HG03060 (cell line): ENCODE data around the gene TNRC6A.

Experiments
- ATAC-seq: cut with Tn5 transposase; IDR thresholded peaks from one replicate; pipeline ENCODE4 v1.9.1; 2021; ENCODE audit warnings: low read depth, moderate number of reproducible peaks; ENCODE audit not compliant: unreplicated experiment

TNRC6A gene

GRCh38 chr16:24863582-24864437, 134.4 kb downstream of the TNRC6A start:
- no peak for ATAC-seq

GRCh38 chr16:24869033-24869432, 139.6 kb downstream of the TNRC6A start:
- ATAC-seq = no peak

GRCh38 chr16:24871891-24872290, 142.4 kb downstream of the TNRC6A start:
- no peak for ATAC-seq

GRCh38 chr16:24873028-24873427, 143.6 kb downstream of the TNRC6A start:
- no peak for ATAC-seq

- no peak for ATAC-seq
These were observed 146.0 kb downstream of the TNRC6A start for GRCh38 chr16:24875466-24875865.
